ENCODE results near the gene NAV3.

The NAV3 gene

DNA sequence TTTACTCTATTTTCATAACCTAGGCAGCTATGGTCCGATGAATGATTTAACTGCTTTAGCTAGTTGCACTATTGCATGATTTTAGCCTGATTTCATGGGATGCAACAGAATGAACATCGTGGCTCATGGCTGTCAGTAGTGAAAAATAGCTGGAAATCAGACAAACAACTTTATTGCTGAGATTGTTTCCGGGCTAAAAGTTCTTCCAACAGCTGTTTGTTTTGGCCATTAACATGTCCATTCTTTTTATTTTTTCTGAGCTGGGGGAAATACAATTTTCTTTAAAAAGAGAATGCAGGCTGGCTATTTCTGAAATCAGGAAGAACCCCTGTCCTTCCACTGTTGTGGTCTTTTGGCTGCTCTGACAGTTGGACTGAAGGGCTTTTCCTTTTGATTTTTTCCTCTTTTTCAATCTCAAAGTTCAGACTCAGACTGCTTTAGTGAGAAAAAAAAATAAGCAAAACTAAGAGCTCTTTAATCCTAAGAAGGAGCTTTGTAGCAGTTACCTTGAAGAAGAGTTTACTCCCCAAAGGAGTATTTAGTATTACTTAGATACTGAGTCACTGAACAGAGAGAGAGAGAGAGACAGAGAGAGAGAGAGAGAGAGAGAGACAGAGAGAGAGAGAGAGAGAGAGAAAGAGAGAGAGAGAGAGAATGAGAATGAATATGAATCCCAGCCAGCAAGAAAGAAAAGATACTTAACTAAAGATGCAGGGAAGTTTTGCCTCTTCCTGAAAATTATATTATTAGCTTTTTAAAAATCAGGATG lies at the start of gene NAV3:
Gene NAV3, plus strand, starts transcription at position 312 of the 769 bp plus-strand sequence. CDS start 568 bp downstream, outside the sequence.
- no peak for DNase-seq

- no peak for DNase-seq
Measured at GRCh38 chr12:77782034-77782433, 48.7 kb upstream of the NAV3 start.

DNA sequence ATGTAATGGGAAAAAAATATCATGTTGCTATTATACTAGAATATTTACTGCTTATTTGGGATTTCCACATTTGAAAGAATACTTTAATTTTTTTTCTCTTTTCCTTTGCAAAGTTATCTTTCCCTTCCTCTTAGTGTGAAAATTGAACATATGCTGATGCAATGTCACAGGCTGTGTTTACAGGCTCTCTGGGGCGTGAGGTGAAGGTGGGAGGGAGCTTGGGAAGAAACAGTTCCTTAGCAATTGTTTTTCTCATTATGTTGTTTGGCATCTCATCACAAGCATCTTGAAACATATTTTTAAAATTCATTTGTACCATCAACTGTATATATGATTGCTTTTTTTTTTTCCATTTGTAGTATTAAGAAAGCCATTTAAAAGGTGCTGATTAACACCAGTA lies 47.9 kb upstream of the NAV3 start:
- no peak for DNase-seq

DNA sequence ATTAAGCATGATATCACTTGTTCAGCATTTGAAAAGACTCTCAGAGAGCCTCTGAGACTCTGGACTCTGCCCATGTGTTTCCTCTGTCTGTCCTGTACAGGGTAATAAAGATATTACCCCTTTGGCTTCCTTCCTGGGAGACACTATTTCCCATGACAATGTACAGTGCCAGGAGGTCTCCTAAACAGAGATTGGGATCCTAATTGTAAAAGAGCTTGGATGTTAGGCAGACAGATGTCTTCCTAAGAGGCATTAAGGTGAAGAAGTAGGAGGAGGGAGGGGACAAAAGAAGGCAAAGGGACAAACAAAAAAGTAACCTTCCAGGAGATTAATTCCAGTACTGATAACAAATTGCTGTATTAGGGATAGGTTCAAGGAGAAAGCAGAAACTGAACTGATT lies 45.5 kb upstream of the NAV3 start:
- no peak for DNase-seq

GRCh38 chr12:77786675-77787074 lies 44.0 kb upstream of the NAV3 start:
- DNase-seq, result no peak

- no peak for DNase-seq
Measured at GRCh38 chr12:77788231-77789168, 42.2 kb upstream of the NAV3 start.

DNA sequence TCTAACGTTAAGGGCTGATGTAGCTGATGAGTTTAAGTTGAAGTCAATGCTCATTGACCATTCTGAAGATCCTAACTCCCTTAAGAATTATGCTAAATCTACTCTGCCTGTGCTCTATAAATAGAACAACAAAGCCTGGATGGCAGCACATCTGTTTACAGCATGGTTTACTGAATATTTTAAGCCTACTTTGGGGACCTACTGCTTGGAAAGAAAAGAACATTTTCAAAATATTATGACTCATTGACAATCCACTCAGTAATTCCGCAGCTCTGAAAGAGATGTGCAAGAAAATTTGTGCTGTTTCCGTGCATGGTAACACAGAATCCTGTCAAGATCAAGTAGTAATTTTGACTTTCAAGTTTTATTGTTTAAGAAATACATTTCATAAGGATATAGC lies 35.0 kb upstream of the NAV3 start:
- no peak for DNase-seq

DNA sequence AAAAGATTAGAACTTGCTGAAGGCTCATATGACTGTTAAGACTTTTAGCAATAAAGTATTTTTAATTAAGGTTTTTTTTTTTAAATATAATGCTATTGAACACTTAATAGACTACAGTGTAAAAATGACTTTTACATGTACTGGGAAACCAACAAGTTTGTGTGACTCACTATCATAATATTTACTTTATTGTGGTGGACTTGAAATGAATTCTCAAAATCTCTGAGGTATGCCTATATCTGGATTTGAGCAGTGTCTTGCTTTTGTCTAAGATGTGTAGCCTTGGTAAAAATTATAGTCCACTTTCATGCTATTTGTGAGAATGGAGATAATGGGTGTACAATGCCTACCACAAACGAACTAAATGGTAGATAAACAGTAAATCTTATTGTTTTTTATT lies 33.9 kb upstream of the NAV3 start:
- no peak for DNase-seq

- no peak for DNase-seq
Measured at GRCh38 chr12:77800501-77800900, 30.2 kb upstream of the NAV3 start.

GRCh38 chr12:77808534-77808933 lies 22.2 kb upstream of the NAV3 start:
- no peak for DNase-seq

DNA sequence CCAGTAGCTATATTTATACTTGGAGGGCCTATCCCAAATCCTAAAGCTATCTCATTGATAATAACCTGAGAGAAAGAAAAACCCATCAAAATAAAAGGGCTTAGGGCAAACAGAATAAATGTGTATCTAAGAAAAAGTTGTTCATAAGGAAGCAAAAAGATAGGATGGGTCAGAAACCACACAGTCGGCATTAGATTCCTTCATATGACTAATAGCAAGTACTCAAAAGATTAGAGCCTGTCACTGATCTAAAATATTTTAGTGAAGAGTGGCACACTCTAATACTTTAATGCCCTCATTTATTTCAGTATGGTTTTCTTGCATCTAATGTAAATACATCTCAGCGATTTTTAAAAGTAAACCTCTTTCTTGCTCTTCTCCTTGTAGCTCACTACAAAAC lies 17.1 kb upstream of the NAV3 start:
- no peak for DNase-seq

DNA sequence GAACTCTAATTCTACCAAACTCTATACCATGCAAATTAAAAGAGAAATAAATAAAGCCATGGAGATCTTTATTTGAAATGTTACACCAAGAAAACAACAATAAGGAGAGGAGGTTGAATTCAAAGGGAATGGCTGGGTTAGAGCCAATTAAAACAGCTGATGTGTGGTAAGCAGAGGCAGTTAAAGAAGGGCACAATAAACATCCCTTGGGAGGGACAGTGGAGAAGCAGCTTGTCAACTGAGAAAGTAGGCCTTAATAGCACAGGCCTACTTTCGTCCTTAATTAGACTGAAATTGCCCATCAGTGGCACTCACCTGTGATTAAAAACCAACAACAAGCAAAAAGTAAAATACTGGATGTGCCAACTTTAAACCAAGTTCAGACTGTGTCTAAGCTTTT lies 16.3 kb upstream of the NAV3 start:
- DNase-seq, result no peak

DNA sequence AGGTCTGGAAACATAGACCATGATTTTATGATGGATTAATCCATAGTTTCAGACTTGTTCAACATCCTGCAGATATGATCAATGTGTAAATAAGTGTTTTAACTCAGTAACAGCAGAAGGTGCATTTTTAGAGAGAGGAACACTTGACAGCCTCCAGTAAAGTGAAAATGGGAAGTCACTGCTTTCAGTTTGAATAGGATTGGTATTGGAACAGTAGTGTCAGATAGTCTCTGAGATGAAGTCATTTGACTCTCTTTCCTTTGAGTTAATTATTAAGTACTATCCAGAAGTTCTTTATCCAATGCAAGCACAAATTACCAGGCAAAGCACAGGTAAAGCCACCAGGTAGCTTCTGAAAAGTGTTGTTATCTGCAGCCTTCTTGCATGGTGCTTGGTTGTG lies 14.5 kb upstream of the NAV3 start:
- no peak for DNase-seq

GRCh38 chr12:77817276-77817675 lies 13.4 kb upstream of the NAV3 start:
- DNase-seq, result no peak

- no peak for DNase-seq
Measured at GRCh38 chr12:77818351-77818750, 12.3 kb upstream of the NAV3 start.

- no peak for DNase-seq
Measured at GRCh38 chr12:77821699-77822203, 8.9 kb upstream of the NAV3 start.

DNA sequence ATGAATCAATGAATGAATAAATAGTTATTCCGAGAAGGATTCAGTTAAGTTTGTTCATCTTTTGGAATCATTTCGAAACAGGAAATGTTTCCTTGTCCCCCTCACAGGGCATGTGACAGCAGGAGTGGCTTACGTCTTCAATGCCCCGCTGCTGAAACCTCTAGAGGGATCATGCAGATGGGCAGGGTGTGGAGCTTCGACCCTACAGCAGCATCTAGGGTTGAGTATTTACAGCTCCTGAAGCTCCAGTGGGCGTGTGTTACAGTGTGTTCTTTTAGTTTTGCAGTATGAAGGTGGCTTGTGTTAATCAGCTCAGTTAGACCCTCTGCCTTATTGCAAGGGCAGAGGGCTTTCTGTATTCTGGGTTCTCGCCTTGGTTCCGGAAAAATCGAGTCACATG lies 2.6 kb downstream of the NAV3 start:
- no peak for DNase-seq

DNA sequence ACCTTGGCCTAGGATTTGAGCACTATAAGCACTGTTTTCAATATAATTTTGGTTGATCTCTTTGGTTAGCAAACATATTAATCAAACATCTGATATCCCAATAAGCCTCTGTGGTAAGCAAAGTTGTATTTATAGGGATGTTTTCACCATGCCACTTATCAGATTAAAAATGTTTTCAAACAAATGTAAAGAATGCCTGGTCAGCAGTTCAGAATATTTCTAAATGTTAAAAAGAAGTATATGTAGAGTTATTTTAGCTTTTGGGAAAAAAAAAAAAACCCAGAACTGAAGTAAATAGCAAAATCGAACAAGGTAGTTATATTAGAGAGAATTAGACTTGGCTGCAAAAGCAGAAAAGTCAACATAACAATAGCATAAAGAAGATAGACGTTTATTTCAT lies 3.9 kb downstream of the NAV3 start:
- DNase-seq, result no peak

GRCh38 chr12:77835969-77836368 lies 5.3 kb downstream of the NAV3 start:
- no peak for DNase-seq

- no peak for DNase-seq
Measured at GRCh38 chr12:77837876-77838291, 7.2 kb downstream of the NAV3 start.

DNA sequence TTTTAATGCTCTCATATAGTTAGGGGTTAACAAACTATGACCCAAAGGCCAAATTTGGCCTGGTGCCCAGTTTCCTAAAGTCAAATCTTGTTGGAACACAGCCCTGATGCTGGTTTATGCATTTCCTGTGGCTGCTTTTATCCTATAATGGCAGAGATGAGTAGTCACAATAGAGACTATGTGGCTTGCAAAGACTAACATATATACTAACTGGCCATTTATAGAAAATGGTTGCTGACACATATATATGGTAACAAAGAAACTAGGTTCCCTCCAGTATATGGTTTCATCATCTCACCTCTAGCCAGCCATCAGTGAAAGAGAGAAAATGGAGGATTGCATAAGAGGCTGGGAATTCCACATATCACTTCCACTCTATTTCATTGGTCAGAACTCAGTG lies 10.8 kb downstream of the NAV3 start:
- no peak for DNase-seq

DNA sequence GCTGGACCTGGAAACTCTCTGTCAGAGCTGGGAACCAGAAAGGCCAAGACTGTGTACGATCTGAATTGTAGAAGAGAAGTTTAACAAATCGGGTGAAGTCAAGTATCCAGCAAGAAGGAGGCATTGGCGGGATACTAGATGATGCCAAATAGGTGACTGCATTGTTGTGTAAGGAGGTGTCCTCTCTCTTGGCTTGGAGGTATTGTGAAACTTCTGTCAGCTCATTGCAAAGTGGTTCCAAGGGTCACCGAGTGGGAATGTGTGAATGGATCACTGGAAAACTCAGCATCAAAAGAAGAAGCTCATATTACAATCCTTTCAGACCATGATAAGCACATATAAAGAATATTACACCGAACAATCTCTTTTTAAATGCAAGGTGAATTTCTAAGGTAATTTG lies 11.7 kb downstream of the NAV3 start:
- no peak for DNase-seq

DNA sequence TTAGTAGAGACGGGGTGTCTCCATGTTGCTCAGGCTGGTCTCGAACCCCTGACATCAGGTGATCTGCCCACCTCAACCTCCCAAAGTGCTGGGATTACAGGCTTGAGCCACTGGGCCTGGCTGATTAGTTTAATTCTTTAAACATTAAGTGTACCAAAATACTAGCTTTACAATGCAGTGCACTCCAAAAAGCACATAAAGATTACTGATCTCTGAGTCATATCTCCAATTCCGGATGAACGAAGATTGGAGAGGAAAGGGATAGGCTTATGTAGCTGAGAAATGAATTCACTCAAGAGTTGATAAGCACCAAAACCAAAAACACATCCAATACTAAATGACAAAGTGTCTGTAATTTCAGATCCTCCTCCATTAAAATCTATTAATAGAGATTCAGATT lies 15.1 kb downstream of the NAV3 start:
- DNase-seq, result no peak

DNA sequence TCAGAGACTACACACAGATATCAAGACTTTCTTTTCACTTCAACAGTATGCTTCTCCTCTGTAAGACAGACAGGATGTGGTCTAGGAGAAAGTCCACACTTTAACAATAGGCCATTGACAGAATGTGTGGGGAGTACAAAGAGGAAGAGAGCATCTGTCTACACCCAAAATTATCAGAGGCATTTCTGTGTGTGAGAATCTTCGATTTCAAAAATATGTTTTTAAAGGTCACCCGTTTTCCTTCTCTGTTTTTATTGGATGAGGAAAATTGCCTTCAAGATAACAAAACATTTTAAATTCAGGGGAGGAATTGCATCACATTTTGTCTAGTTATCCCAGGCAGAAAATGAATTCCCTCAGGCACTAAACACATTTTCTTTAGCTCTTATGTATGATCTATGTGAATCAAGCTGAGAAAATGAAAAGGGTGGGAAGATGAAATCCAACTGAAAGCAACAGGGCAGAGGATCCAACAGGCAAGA lies 16.4 kb downstream of the NAV3 start:
- no peak for DNase-seq

Measured in CD4-positive, alpha-beta T cell treated with Interleukin-1 beta for 1 hour (primary cell).